Fibroblast of lung (primary cell): ENCODE data around the gene CHCHD2. TPM values are rescaled to one million over a fixed set of nuclear protein-coding genes. Genes with fewer than 3 reads are reported as not detected.

Experiments used
- DNase-seq, 2 donors: peaks; one replicate each; pipeline versions ENCODE4 v3.0.0 to v3.0.0-alpha.2; 2010; ENCODE audit warnings: low read depth in 2 of 2
- H2AFZ ChIP-seq: 2 replicates; pipeline ENCODE4 v1.5.1; 2012; ENCODE audit warnings: low read length, control low read depth, inconsistent platforms
- H3K27ac ChIP-seq: 2 replicates; pipeline ENCODE4 v1.5.1; 2011; ENCODE audit warnings: low read length, control low read depth; ENCODE audit not compliant: insufficient read depth
- H3K27me3 ChIP-seq: 2 replicates; pipeline ENCODE4 v1.5.1; 2011; ENCODE audit warnings: mild to moderate bottlenecking, low read length; ENCODE audit not compliant: control insufficient read depth, insufficient read depth
- H3K36me3 ChIP-seq: 2 replicates; pipeline ENCODE4 v1.5.1; 2011; ENCODE audit warnings: low read length; ENCODE audit not compliant: control insufficient read depth, insufficient read depth
- H3K4me1 ChIP-seq: 2 replicates; pipeline ENCODE4 v1.5.1; 2011; ENCODE audit warnings: low read length; ENCODE audit not compliant: control insufficient read depth, insufficient read depth; ENCODE audit errors: extremely low read depth
- H3K4me2 ChIP-seq: 2 replicates; pipeline ENCODE4 v1.5.1; 2011; ENCODE audit warnings: low read length, control low read depth; ENCODE audit not compliant: insufficient read depth; ENCODE audit errors: extremely low read depth
- H3K4me3 ChIP-seq, 4 experiments: fragments of 200-600 bp in 1 of 4; sonication (generic) in 1 of 4; replicated peaks in 1 of 4; 2 replicates each; pipeline ENCODE4 v1.5.1; 2011 to 2016; ENCODE audit warnings: low read length in 4 of 4, low read depth in 3 of 4, mild to moderate bottlenecking in 3 of 4, control low read depth in 2 of 4, inconsistent platforms in 1 of 4, mixed read lengths in 1 of 4; ENCODE audit not compliant: insufficient read depth in 1 of 4; ENCODE audit errors: control extremely low read depth in 1 of 4
- H3K79me2 ChIP-seq: 2 replicates; pipeline ENCODE4 v1.5.1; 2012; ENCODE audit warnings: mild to moderate bottlenecking, low read length, inconsistent platforms; ENCODE audit not compliant: control insufficient read depth, insufficient read depth
- H3K9ac ChIP-seq: 2 replicates; pipeline ENCODE4 v1.5.1; 2011; ENCODE audit warnings: mild to moderate bottlenecking, low read length, control low read depth; ENCODE audit not compliant: insufficient read depth
- H3K9me3 ChIP-seq: 2 replicates; pipeline ENCODE4 v1.5.1; 2012; ENCODE audit warnings: low read depth, low read length; ENCODE audit not compliant: control insufficient read depth, insufficient read depth
- H4K20me1 ChIP-seq: 2 replicates; pipeline ENCODE4 v1.5.1; 2011; ENCODE audit warnings: low read length; ENCODE audit not compliant: control insufficient read depth, insufficient read depth; ENCODE audit errors: extremely low read depth
- EZH2 ChIP-seq: IDR thresholded peaks from 2 replicates; pipeline ENCODE4 v1.5.1; 2012; ENCODE audit warnings: low read length, control low read depth, mild to moderate bottlenecking; ENCODE audit errors: missing control alignments
- polyA plus RNA-seq, 2 donors: library from polyadenylated mRNA; depleted of rRNA in 1 of 2; stranded (reverse) in 1 of 2; unstranded in 1 of 2; fragments of >200 nt; gene quantifications; 2 replicates each; pipeline ENCODE4 v1.2.1, GENCODE V29; 2011 to 2012; ENCODE audit warnings: missing spikeins in 1 of 2
- total RNA-seq: library from RNA; depleted of rRNA; stranded (reverse); fragments of >200 nt; gene quantifications from 2 replicates; pipeline ENCODE4 v1.2.1, GENCODE V29; 2014
- TF ChIP-seq, protein P1 (sequence below), 2 donors: IDR thresholded peaks in 1 of 2; conservative IDR thresholded peaks in 1 of 2; 1 replicate in 1 of 2; 2 replicates in 1 of 2; pipeline ENCODE4 v1.5.1; 2011 to 2012; ENCODE audit warnings: low read length in 2 of 2, control low read depth in 1 of 2, inconsistent platforms in 1 of 2, low read depth in 1 of 2, mild to moderate bottlenecking in 1 of 2

CHCHD2 gene
- total and polyA plus RNA-seq, 2 donors (not counting 1 experiment from before 2014, with no cell fraction given), result 232 to 338 TPM

DNA sequence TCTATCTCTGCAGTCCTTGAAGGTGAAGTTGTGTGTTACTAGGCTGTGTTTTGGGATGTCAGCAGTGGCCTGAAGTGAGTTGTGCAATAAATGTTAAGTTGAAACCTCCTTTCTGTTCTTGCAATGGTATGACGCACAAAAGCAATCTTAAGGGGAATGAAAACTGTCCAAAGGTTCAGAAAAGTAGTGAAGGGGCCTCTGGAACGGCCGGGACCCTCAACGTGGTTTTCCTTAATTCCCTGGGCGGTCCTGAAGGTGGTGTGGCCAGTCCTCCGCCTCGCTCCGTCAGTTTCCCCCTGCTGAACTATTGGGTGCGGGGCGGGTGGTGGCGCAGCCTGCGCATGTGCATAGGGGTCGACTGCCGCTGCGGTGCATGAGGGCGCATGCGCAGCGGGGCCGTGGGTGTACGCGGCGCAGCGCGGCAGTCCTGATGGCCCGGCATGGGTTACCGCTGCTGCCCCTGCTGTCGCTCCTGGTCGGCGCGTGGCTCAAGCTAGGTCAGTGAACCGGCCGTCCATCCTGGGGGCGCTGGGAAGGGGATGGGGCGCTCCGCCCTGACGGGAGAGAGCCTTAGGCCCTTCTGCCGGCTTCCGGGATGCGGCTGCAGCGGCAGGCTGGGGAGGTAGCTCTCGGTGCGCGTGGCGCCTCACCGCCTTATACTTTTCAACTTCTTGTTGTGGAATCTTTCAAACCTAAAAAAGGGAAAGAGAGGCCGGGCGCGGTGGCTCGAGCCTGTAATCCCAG is 42.2 kb downstream of the CHCHD2 start, which contains the start of gene SUMF2:
TSS of gene SUMF2 (plus strand) at position 405 of the 744 bp plus-strand sequence. CDS start at position 431, 26 bp downstream.
- Histone ChIP-seq H3K36me3 (peaks cover 10% of the 10 kb centered on the region), H3K4me1 (peaks cover 16% of the 10 kb centered on the region), H3K79me2 (peaks cover 12% of the 10 kb centered on the region), H3K9me3 (no peaks in the 10 kb centered on the region), H3K27me3 (no peaks in the 10 kb centered on the region), H3K4me3 (peak within 1 kb of the TSS; percentile 65 to 96 (median 84)), H2AFZ (peak within 1 kb of the TSS; percentile 81), H3K4me2 (peak within 1 kb of the TSS; percentile 69), H4K20me1 (no peaks in the 10 kb centered on the region), H3K9ac (peak within 1 kb of the TSS; percentile 86), H3K27ac (peak within 1 kb of the TSS; percentile 82)
- TF ChIP-seq EZH2, result no peak
- TF ChIP-seq, protein P1, sequence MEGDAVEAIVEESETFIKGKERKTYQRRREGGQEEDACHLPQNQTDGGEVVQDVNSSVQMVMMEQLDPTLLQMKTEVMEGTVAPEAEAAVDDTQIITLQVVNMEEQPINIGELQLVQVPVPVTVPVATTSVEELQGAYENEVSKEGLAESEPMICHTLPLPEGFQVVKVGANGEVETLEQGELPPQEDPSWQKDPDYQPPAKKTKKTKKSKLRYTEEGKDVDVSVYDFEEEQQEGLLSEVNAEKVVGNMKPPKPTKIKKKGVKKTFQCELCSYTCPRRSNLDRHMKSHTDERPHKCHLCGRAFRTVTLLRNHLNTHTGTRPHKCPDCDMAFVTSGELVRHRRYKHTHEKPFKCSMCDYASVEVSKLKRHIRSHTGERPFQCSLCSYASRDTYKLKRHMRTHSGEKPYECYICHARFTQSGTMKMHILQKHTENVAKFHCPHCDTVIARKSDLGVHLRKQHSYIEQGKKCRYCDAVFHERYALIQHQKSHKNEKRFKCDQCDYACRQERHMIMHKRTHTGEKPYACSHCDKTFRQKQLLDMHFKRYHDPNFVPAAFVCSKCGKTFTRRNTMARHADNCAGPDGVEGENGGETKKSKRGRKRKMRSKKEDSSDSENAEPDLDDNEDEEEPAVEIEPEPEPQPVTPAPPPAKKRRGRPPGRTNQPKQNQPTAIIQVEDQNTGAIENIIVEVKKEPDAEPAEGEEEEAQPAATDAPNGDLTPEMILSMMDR (conservative IDR thresholded peaks at IDR 0.05 in 1 of 2, IDR thresholded peaks at IDR 0.05 in 1 of 2; ENCODE audit: low read depth in 1 of 2, low read length in 2 of 2), result peak in 1 of 2 donors; percentile 12
- DNase-seq, result peak; percentile 81 to 91

DNA sequence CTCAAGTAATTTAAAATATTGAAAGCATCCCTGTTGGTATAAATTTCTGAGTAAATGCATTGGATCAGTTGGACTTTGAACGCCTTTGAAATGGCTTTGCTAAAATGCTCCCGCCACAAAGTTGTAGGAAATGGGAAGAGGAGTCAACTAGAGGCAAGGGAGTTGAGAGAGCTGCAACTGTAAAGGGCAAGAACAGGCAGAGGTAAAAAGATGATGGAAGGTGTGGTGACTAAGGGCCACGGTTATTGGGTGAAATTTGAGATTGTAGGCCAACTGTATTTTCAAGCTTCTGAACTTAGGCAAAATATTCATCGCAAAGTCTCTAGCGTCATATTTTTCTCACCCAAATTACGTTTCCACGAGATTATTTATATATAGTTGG is 42.8 kb downstream of the CHCHD2 start:
- no peak overlapping the region for H3K9ac ChIP-seq
- H3K36me3 ChIP-seq, result peaks cover 10% of the 10 kb centered on the region
- no peak for TF ChIP-seq EZH2
- TF ChIP-seq, protein P1 (conservative IDR thresholded peaks at IDR 0.05 in 1 of 2, IDR thresholded peaks at IDR 0.05 in 1 of 2; ENCODE audit: low read depth in 1 of 2, low read length in 2 of 2), result no peak
- peak overlapping the region; percentile 65 to 96 (median 84) for H3K4me3 ChIP-seq
- peak overlapping the region; percentile 82 for H3K27ac ChIP-seq
- no peaks in the 10 kb centered on the region for H3K27me3 ChIP-seq
- H3K4me1 ChIP-seq, result peaks cover 16% of the 10 kb centered on the region
- no peaks in the 10 kb centered on the region for H3K9me3 ChIP-seq
- no peaks in the 10 kb centered on the region for H4K20me1 ChIP-seq
- DNase-seq, result no peak
- peak overlapping the region; percentile 44 for H3K4me2 ChIP-seq
- no peak overlapping the region for H2AFZ ChIP-seq
- peaks cover 12% of the 10 kb centered on the region for H3K79me2 ChIP-seq

DNA sequence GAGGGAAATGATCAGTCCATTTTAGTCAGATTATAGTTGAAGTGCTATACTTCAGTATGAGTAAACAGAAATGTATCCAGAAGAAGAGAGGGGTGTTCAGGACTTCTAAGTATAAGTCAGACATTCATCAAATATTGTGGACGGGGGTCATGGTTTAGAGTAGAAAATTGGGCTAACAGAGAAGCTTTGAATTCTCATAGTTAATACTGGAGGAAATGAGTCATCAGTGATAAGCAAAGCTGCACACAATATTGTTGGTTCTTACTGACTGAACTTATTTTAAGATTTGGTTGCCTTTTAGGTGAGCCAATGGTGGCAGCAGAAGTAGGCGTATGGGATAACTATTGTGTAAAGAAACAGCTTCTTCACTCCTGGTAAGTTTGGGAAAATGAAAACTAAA is 43.9 kb downstream of the CHCHD2 start:
- H3K4me3 ChIP-seq, result no peak overlapping the region
- H2AFZ ChIP-seq, result no peak overlapping the region
- no peak for TF ChIP-seq EZH2
- TF ChIP-seq, protein P1 (conservative IDR thresholded peaks at IDR 0.05 in 1 of 2, IDR thresholded peaks at IDR 0.05 in 1 of 2; ENCODE audit: low read depth in 1 of 2, low read length in 2 of 2), result no peak
- peak overlapping the region; percentile 45 for H3K27ac ChIP-seq
- DNase-seq, result peak; percentile 57 to 92
- H3K36me3 ChIP-seq, result peaks cover 14% of the 10 kb centered on the region
- H3K27me3 ChIP-seq, result no peaks in the 10 kb centered on the region
- H3K4me1 ChIP-seq, result peaks cover 16% of the 10 kb centered on the region
- H4K20me1 ChIP-seq, result no peaks in the 10 kb centered on the region
- H3K9ac ChIP-seq, result no peak overlapping the region
- no peaks in the 10 kb centered on the region for H3K9me3 ChIP-seq
- H3K79me2 ChIP-seq, result peaks cover 12% of the 10 kb centered on the region
- H3K4me2 ChIP-seq, result no peak overlapping the region
